H1 (cell line): Measurements from ENCODE around the gene ZNF14. TPM values are rescaled to one million over a fixed set of nuclear protein-coding genes. Genes with fewer than 3 reads are reported as not detected.

ENCODE experiments used
- ASH2L ChIP-seq: fragments of 200-600, 300-600 bp; sonication (generic); IDR thresholded peaks from one replicate; pipeline ENCODE4 v1.7.1; 2017; ENCODE audit warnings: low read length
- CTBP2 ChIP-seq: IDR thresholded peaks from 2 replicates; pipeline ENCODE4 v1.7.0; 2011; ENCODE audit warnings: borderline replicate concordance, mild to moderate bottlenecking, moderate library complexity, mixed read lengths, low read length; ENCODE audit not compliant: insufficient read depth, insufficient read length
- HDAC2 ChIP-seq, 2 experiments: fragments of 300-600 bp in 1 of 2; sonication (generic) in 1 of 2; IDR thresholded peaks; 2 replicates each; pipeline ENCODE4 v1.6.1; 2011 to 2012; ENCODE audit warnings: low read depth in 2 of 2, low read length in 2 of 2, mild to moderate bottlenecking in 2 of 2, moderate library complexity in 2 of 2, borderline replicate concordance in 1 of 2, inconsistent platforms in 1 of 2
- KDM1A ChIP-seq: fragments of 200-600, 300-600 bp; sonication (generic); IDR thresholded peaks from 2 replicates; pipeline ENCODE4 v1.7.1; 2016; ENCODE audit warnings: mild to moderate bottlenecking, low read length, borderline replicate concordance
- POLR2A ChIP-seq, 2 experiments: IDR thresholded peaks; 1 replicate in 1 of 2; 2 replicates in 1 of 2; pipeline ENCODE4 v1.6.1; 2011; ENCODE audit warnings: low read depth in 2 of 2, low read length in 2 of 2, mild to moderate bottlenecking in 2 of 2; ENCODE audit errors: control extremely low read depth in 1 of 2
- SP1 ChIP-seq: IDR thresholded peaks from 2 replicates; pipeline ENCODE4 v1.6.1; 2011; ENCODE audit warnings: low read depth, low read length
- TAF7 ChIP-seq: optimal IDR thresholded peaks from 2 replicates; pipeline ENCODE3; 2011; ENCODE audit warnings: low read depth, mild to moderate bottlenecking, inconsistent platforms, low read length, moderate library complexity, borderline replicate concordance
- TBP ChIP-seq: IDR thresholded peaks from 2 replicates; pipeline ENCODE4 v1.6.1; 2011; ENCODE audit warnings: low read depth, low read length, improper control_type of control experiment
- polyA plus RNA-seq, 7 experiments: library from polyadenylated mRNA; depleted of rRNA in 3 of 7; stranded (reverse) in 5 of 7; unstranded in 2 of 7; fragments of >200 nt in 5 of 7; fragments of 200-250 nt in 2 of 7; gene quantifications; 1 replicate in 5 of 7; 2 replicates in 1 of 7; 4 replicates in 1 of 7; pipeline versions ENCODE4 v1.2.1 to v1.2.3, GENCODE V29; 2011 to 2013; ENCODE audit warnings: missing spikeins in 2 of 7, mixed read lengths in 2 of 7
- total RNA-seq: library from RNA; stranded (reverse); fragmentation: NEBNext Ultra II Directional; extraction: Animal tissue kit (Norgen Biotek cat#: 25700); gene quantifications from 2 replicates; pipeline ENCODE4 v1.2.1, GENCODE V29; 2021
- TF ChIP-seq, protein P1 (sequence below): IDR thresholded peaks from 2 replicates; pipeline ENCODE4 v1.6.1; 2012; ENCODE audit warnings: inconsistent platforms
- TF ChIP-seq, protein P2 (sequence below), 3 experiments: IDR thresholded peaks; 1 replicate in 2 of 3; 2 replicates in 1 of 3; pipeline versions ENCODE4 v1.5.1 to v1.6.1; 2011; ENCODE audit warnings: low read length in 3 of 3, mild to moderate bottlenecking in 3 of 3, inconsistent platforms in 2 of 3, low read depth in 1 of 3, moderate library complexity in 1 of 3; ENCODE audit not compliant: insufficient read depth in 1 of 3; ENCODE audit errors: control extremely low read depth in 1 of 3

Gene ZNF14
- total and polyA plus RNA-seq, 2 of the 8 experiments (the other 6 are each of a cell fraction or from before 2014, with no cell fraction given): 1.00 to 7.4 TPM

GRCh38 chr19:19670070-19670551, 62.8 kb downstream of the ZNF14 start (continued):
- TF ChIP-seq HDAC2 (IDR thresholded peaks at IDR 0.05; ENCODE audit: borderline replicate concordance in 1 of 2, low read depth in 2 of 2, low read length in 2 of 2) (peak in 1 of 2 experiments; percentile 28; a peak in 1 of 4 replicates), TAF7 (no peak), KDM1A (peak; percentile 67; the same call in 1 of the 2 replicates), ASH2L (peak; percentile 56), POLR2A (IDR thresholded peaks at IDR 0.05; ENCODE audit: control extremely low read depth in 1 of 2, low read depth in 2 of 2, low read length in 2 of 2) (peak in 1 of 2 experiments; percentile 62; a peak in 1 of 3 replicates), SP1 (peak; percentile 77), TBP (peak; percentile 59; the same call in 1 of the 2 replicates), CTBP2 (no peak)
- TF ChIP-seq, protein P1, sequence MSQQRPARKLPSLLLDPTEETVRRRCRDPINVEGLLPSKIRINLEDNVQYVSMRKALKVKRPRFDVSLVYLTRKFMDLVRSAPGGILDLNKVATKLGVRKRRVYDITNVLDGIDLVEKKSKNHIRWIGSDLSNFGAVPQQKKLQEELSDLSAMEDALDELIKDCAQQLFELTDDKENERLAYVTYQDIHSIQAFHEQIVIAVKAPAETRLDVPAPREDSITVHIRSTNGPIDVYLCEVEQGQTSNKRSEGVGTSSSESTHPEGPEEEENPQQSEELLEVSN: no peak
- TF ChIP-seq, protein P2, sequence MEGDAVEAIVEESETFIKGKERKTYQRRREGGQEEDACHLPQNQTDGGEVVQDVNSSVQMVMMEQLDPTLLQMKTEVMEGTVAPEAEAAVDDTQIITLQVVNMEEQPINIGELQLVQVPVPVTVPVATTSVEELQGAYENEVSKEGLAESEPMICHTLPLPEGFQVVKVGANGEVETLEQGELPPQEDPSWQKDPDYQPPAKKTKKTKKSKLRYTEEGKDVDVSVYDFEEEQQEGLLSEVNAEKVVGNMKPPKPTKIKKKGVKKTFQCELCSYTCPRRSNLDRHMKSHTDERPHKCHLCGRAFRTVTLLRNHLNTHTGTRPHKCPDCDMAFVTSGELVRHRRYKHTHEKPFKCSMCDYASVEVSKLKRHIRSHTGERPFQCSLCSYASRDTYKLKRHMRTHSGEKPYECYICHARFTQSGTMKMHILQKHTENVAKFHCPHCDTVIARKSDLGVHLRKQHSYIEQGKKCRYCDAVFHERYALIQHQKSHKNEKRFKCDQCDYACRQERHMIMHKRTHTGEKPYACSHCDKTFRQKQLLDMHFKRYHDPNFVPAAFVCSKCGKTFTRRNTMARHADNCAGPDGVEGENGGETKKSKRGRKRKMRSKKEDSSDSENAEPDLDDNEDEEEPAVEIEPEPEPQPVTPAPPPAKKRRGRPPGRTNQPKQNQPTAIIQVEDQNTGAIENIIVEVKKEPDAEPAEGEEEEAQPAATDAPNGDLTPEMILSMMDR (IDR thresholded peaks at IDR 0.05; ENCODE audit: control extremely low read depth in 1 of 3, insufficient read depth in 1 of 3, low read depth in 1 of 3, low read length in 3 of 3): no peak
